Measurements from ENCODE around the gene FAM200B. TPM values are rescaled to one million over a fixed set of nuclear protein-coding genes. Genes with fewer than 3 reads are reported as not detected.

The FAM200B gene
- total RNA-seq, 1 experiment from 2014 or later: 29.0 TPM

DNA sequence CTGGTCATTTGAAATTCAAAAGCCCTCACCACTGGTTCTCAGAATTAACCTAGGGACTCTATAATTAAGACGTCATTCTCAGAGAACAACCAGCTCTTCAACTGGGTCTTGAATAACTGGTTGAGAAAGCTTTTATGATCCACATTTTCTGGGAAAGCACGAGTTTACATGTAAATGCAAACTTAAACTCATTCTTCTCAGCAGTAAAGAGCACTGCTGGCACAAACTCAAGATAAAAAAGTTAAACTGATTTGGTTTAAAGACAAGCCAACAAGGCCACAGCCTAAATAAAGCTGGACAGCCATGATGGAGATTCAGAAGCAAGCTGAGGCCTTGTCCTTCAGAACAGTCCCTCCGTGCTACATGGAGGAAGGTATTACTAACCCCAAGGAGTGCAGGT is 34.5 kb downstream of the FAM200B start:
- Histone ChIP-seq H3K4me1 (ENCODE audit: insufficient read depth, low read length, poor library complexity, severe bottlenecking) (peaks cover 14% of the 10 kb centered on the region), H3K4me3 (ENCODE audit: low read depth, low read length, poor library complexity, severe bottlenecking) (no peak overlapping the region), H3K27ac (ENCODE audit: low read depth, low read length, poor library complexity, severe bottlenecking) (no peak overlapping the region), H3K9me3 (ENCODE audit: low read depth, low read length, poor library complexity, severe bottlenecking) (no peaks in the 10 kb centered on the region), H3K27me3 (replicated peaks; ENCODE audit: insufficient read depth, low read depth, low read length, poor library complexity) (no peaks in the 10 kb centered on the region), H3K36me3 (ENCODE audit: insufficient read depth, low read length, poor library complexity, severe bottlenecking) (no peaks in the 10 kb centered on the region)
- TF ChIP-seq CTCF (conservative IDR thresholded peaks at IDR 0.05; ENCODE audit: low read depth, low read length): no peak
- TF ChIP-seq EZH2 (IDR thresholded peaks at IDR 0.05; ENCODE audit: borderline replicate concordance, low read depth, low read length, poor library complexity, severe bottlenecking): no peak
- no TSS peak for BruUV-seq (replicated peaks)
- intact Hi-C loops (cut with micrococcal nuclease; ENCODE audit: unreplicated experiment): no loop called here
- no peak for DNase-seq (ENCODE audit: low spot score)
- ChIA-PET POLR2A (ENCODE audit: low non-redundant PET) (no interaction called here), CTCF (no interaction called here)

DNA sequence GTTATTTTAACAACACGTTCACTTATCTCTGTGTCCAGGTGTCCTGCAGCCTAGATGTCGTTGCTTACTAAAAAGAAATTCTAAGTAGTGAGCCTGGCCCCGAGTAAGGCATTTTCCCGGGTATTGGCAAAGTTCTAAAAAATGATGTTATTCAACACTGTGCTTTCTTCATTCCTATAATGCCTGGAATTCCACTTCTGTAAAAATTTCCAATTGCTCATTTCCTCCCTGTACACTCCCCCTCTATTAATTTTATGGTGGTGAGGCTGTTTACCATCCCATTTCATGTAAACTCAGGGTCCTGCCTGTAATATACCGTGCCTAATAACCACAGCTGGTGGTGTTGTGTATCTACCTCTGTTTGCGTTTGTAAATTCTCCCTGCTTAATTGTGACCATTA is 35.5 kb downstream of the FAM200B start:
- H3K27ac ChIP-seq (ENCODE audit: low read depth, low read length, poor library complexity, severe bottlenecking): no peak overlapping the region
- TF ChIP-seq EZH2 (IDR thresholded peaks at IDR 0.05; ENCODE audit: borderline replicate concordance, low read depth, low read length, poor library complexity, severe bottlenecking): no peak
- TF ChIP-seq CTCF (conservative IDR thresholded peaks at IDR 0.05; ENCODE audit: low read depth, low read length): no peak
- H3K4me3 ChIP-seq (ENCODE audit: low read depth, low read length, poor library complexity, severe bottlenecking): no peak overlapping the region
- CTCF ChIA-PET: no interaction called here
- H3K4me1 ChIP-seq (ENCODE audit: insufficient read depth, low read length, poor library complexity, severe bottlenecking): peaks cover 14% of the 10 kb centered on the region
- H3K9me3 ChIP-seq (ENCODE audit: low read depth, low read length, poor library complexity, severe bottlenecking): no peaks in the 10 kb centered on the region
- POLR2A ChIA-PET (ENCODE audit: low non-redundant PET): no interaction called here
- H3K36me3 ChIP-seq (ENCODE audit: insufficient read depth, low read length, poor library complexity, severe bottlenecking): no peaks in the 10 kb centered on the region
- peak; percentile 47 for DNase-seq (ENCODE audit: low spot score)
- H3K27me3 ChIP-seq (replicated peaks; ENCODE audit: insufficient read depth, low read depth, low read length, poor library complexity): no peaks in the 10 kb centered on the region
- intact Hi-C loops (cut with micrococcal nuclease; ENCODE audit: unreplicated experiment): no loop called here
- no TSS peak for BruUV-seq (replicated peaks)

- BruUV-seq (replicated peaks): no TSS peak
- Histone ChIP-seq H3K9me3 (ENCODE audit: low read depth, low read length, poor library complexity, severe bottlenecking) (no peaks in the 10 kb centered on the region), H3K4me3 (ENCODE audit: low read depth, low read length, poor library complexity, severe bottlenecking) (no peak overlapping the region), H3K36me3 (ENCODE audit: insufficient read depth, low read length, poor library complexity, severe bottlenecking) (no peaks in the 10 kb centered on the region), H3K27ac (ENCODE audit: low read depth, low read length, poor library complexity, severe bottlenecking) (no peak overlapping the region), H3K4me1 (ENCODE audit: insufficient read depth, low read length, poor library complexity, severe bottlenecking) (peaks cover 14% of the 10 kb centered on the region), H3K27me3 (replicated peaks; ENCODE audit: insufficient read depth, low read depth, low read length, poor library complexity) (no peaks in the 10 kb centered on the region)
- intact Hi-C loops (cut with micrococcal nuclease; ENCODE audit: unreplicated experiment): no loop called here
- ChIA-PET POLR2A (ENCODE audit: low non-redundant PET) (no interaction called here), CTCF (interaction anchor here (0.6 kb wide), 2 partner anchors 9 to 102 kb away, joined by 3 to 4 read pairs; no protein-coding TSS in a partner anchor)
- no peak for DNase-seq (ENCODE audit: low spot score)
- TF ChIP-seq EZH2 (IDR thresholded peaks at IDR 0.05; ENCODE audit: borderline replicate concordance, low read depth, low read length, poor library complexity, severe bottlenecking): no peak
- TF ChIP-seq CTCF (conservative IDR thresholded peaks at IDR 0.05; ENCODE audit: low read depth, low read length): no peak
Observed at GRCh38 chr4:15717657-15718416, 36.2 kb downstream of the FAM200B start.
